Right cardiac atrium (tissue), 5 donors: ENCODE results near the gene HS2ST1. TPM values are rescaled to one million over a fixed set of nuclear protein-coding genes. Genes with fewer than 3 reads are reported as not detected.

ENCODE experiments used
- ATAC-seq, 2 donors: fragments of 200-7000 bp; cut with Tn5 transposase; one replicate each; pipeline versions ENCODE4 v1.8.0 to v1.9.1; 2020; ENCODE audit warnings: moderate library complexity in 2 of 2, mild to moderate bottlenecking in 1 of 2
- DNase-seq, 3 donors: peaks; one replicate each; pipeline ENCODE4 v3.0.0-alpha.2; 2020
- H3K27ac ChIP-seq: one replicate; pipeline ENCODE4 v1.5.1; 2013; ENCODE audit warnings: mild to moderate bottlenecking, low read length, control low read depth, moderate library complexity
- H3K27me3 ChIP-seq: one replicate; pipeline ENCODE4 v1.6.1; 2013; ENCODE audit not compliant: control insufficient read depth, insufficient read depth
- H3K4me1 ChIP-seq: one replicate; pipeline ENCODE4 v1.6.1; 2013; ENCODE audit warnings: low read length; ENCODE audit not compliant: control insufficient read depth, insufficient read depth
- H3K4me3 ChIP-seq: one replicate; pipeline ENCODE4 v1.5.1; 2013; ENCODE audit warnings: low read length, control low read depth
- H3K9me3 ChIP-seq: one replicate; pipeline ENCODE4 v1.6.1; 2013; ENCODE audit warnings: low read length; ENCODE audit not compliant: control insufficient read depth
- WGBS: extraction: QIAGEN DNeasy Blood & Tissue Kit; methylation state at CpG from one replicate; pipeline ENCODE4 v1.1.7; 2013; 5-methylcytosine and 5-hydroxymethylcytosine counted together
- intact Hi-C, 4 donors: fragments of 100-400 bp; cut with DNase I; formaldehyde crosslinking; loops; one replicate each; pipeline versions ENCODE4 v1.11.0 to v1.14.0; 2022 to 2023
- polyA plus RNA-seq: library from polyadenylated mRNA; stranded (reverse); fragments of 200-250 nt; gene quantifications from one replicate; pipeline ENCODE4 v1.2.3, GENCODE V29; 2013
- total RNA-seq, 4 donors: library from RNA; stranded (reverse); fragmentation: NEBNext Ultra II Directional; extraction: Animal tissue kit (Norgen Biotek cat#: 25700); gene quantifications; one replicate each; pipeline ENCODE4 v1.2.1, GENCODE V29; 2021
- donor health status: healthy with polysubstance abuse.
- donor health status: DM: no; HTN: yes; CAD: no.
- donor health status: DM: no; HTN: no; CAD: no.
- donor health status: DM: no; HTN: yes; CAD: no; lungs with severe emphysema.
- donor health status: DM: yes; HTN: yes; CAD: no.

The HS2ST1 gene
- total and polyA plus RNA-seq, 5 donors = 6.0 to 15.7 (median 11.8) TPM

GRCh38 chr1:87115317-87115890 is 201.0 kb downstream of the HS2ST1 start:
- Histone ChIP-seq H3K27me3 (no peaks in the 10 kb centered on the region), H3K4me1 (peaks cover 2% of the 10 kb centered on the region), H3K9me3 (no peaks in the 10 kb centered on the region), H3K27ac (no peak overlapping the region), H3K4me3 (no peak overlapping the region)
- ATAC-seq (no peak), DNase-seq (peak in 2 of 3 donors; percentile 56 to 66)
- intact Hi-C loops = no loop called here
- WGBS = 80% methylated on average over 3 of the region's 3 CpGs

- WGBS = 79% methylated on average over 3 of the region's 3 CpGs
- no peak for DNase-seq
- intact Hi-C loops = no loop called here
- ATAC-seq = no peak
- H3K4me1 ChIP-seq = peaks cover 2% of the 10 kb centered on the region
- no peak overlapping the region for H3K27ac ChIP-seq
- H3K4me3 ChIP-seq = no peak overlapping the region
- H3K9me3 ChIP-seq = no peaks in the 10 kb centered on the region
- no peaks in the 10 kb centered on the region for H3K27me3 ChIP-seq
Observed at GRCh38 chr1:87115891-87116290, 201.5 kb downstream of the HS2ST1 start.

- Histone ChIP-seq H3K27ac (no peak overlapping the region), H3K9me3 (no peaks in the 10 kb centered on the region), H3K4me1 (peaks cover 2% of the 10 kb centered on the region), H3K27me3 (no peaks in the 10 kb centered on the region), H3K4me3 (no peak overlapping the region)
- ATAC-seq (no peak), DNase-seq (no peak)
- intact Hi-C loops = no loop called here
- WGBS = 85% methylated on average over 7 of the region's 7 CpGs
Observed at GRCh38 chr1:87117761-87118368, 203.4 kb downstream of the HS2ST1 start.

- no peak overlapping the region for H3K27ac ChIP-seq
- DNase-seq = no peak
- H3K4me1 ChIP-seq = no peaks in the 10 kb centered on the region
- WGBS = 81% methylated on average over 5 of the region's 5 CpGs
- H3K4me3 ChIP-seq = no peak overlapping the region
- intact Hi-C loops = no loop called here
- no peaks in the 10 kb centered on the region for H3K9me3 ChIP-seq
- no peak for ATAC-seq
- H3K27me3 ChIP-seq = no peaks in the 10 kb centered on the region
Observed at GRCh38 chr1:87119541-87120140, 205.2 kb downstream of the HS2ST1 start.

GRCh38 chr1:87120779-87121178 is 206.3 kb downstream of the HS2ST1 start:
- Histone ChIP-seq H3K4me1 (no peaks in the 10 kb centered on the region), H3K4me3 (no peak overlapping the region), H3K9me3 (no peaks in the 10 kb centered on the region), H3K27me3 (no peaks in the 10 kb centered on the region), H3K27ac (no peak overlapping the region)
- intact Hi-C loops = no loop called here
- 99% methylated on average over 2 of the region's 2 CpGs for WGBS
- ATAC-seq (no peak), DNase-seq (no peak)

- intact Hi-C loops = no loop called here
- ATAC-seq (peak; percentile 49 to 55), DNase-seq (peak in 2 of 3 donors; percentile 38 to 73)
- 67% methylated on average over 7 of the region's 7 CpGs for WGBS
- H3K9me3 ChIP-seq = no peaks in the 10 kb centered on the region
- no peak overlapping the region for H3K27ac ChIP-seq
- no peaks in the 10 kb centered on the region for H3K4me1 ChIP-seq
- no peak overlapping the region for H3K4me3 ChIP-seq
- H3K27me3 ChIP-seq = no peaks in the 10 kb centered on the region
Observed at GRCh38 chr1:87121711-87122163, 207.3 kb downstream of the HS2ST1 start.

GRCh38 chr1:87122243-87122642 is 207.8 kb downstream of the HS2ST1 start:
- no peak for ATAC-seq
- Histone ChIP-seq H3K27ac (no peak overlapping the region), H3K9me3 (no peaks in the 10 kb centered on the region), H3K4me1 (no peaks in the 10 kb centered on the region), H3K27me3 (no peaks in the 10 kb centered on the region), H3K4me3 (no peak overlapping the region)
- no peak for DNase-seq
- WGBS = 98% methylated on average over 1 of the region's 1 CpG
- intact Hi-C loops = no loop called here

- DNase-seq (no peak), ATAC-seq (no peak)
- Histone ChIP-seq H3K27ac (no peak overlapping the region), H3K4me3 (no peak overlapping the region), H3K27me3 (no peaks in the 10 kb centered on the region), H3K9me3 (no peaks in the 10 kb centered on the region), H3K4me1 (no peaks in the 10 kb centered on the region)
- 81% methylated on average over 6 of the region's 6 CpGs for WGBS
- intact Hi-C loops = no loop called here
Observed at GRCh38 chr1:87123610-87124009, 209.2 kb downstream of the HS2ST1 start.

GRCh38 chr1:87126886-87127505 is 212.6 kb downstream of the HS2ST1 start:
- DNase-seq (no peak), ATAC-seq (no peak)
- intact Hi-C loops = no loop called here
- Histone ChIP-seq H3K4me1 (no peaks in the 10 kb centered on the region), H3K27ac (no peak overlapping the region), H3K27me3 (no peaks in the 10 kb centered on the region), H3K9me3 (no peaks in the 10 kb centered on the region), H3K4me3 (no peak overlapping the region)
- WGBS = 93% methylated on average over 6 of the region's 6 CpGs

GRCh38 chr1:87127581-87127980 is 213.1 kb downstream of the HS2ST1 start:
- DNase-seq = no peak
- whole genome bisulfite sequencing = 96% methylated on average over 3 of the region's 3 CpGs
- no peak for ATAC-seq
- H3K9me3 ChIP-seq = no peaks in the 10 kb centered on the region
- H3K27me3 ChIP-seq = no peaks in the 10 kb centered on the region
- H3K27ac ChIP-seq = no peak overlapping the region
- intact Hi-C loops = no loop called here
- H3K4me1 ChIP-seq = no peaks in the 10 kb centered on the region
- no peak overlapping the region for H3K4me3 ChIP-seq

GRCh38 chr1:87129038-87129437 is 214.6 kb downstream of the HS2ST1 start:
- Histone ChIP-seq H3K27me3 (no peaks in the 10 kb centered on the region), H3K9me3 (no peaks in the 10 kb centered on the region), H3K4me3 (no peak overlapping the region), H3K27ac (peak overlapping the region; percentile 20), H3K4me1 (no peaks in the 10 kb centered on the region)
- ATAC-seq = no peak
- 72% methylated on average over 1 of the region's 1 CpG for WGBS
- intact Hi-C loops = no loop called here
- DNase-seq = no peak
